ENCODE results near the gene CDYL2.

GRCh38 chr16:80563066-80563465, 241.3 kb downstream of the CDYL2 start:
- no peak for TF ChIP-seq ZBTB43 (CRISPR knock-in tag; IDR thresholded peaks at IDR 0.05)
- no peak for TF ChIP-seq MAX (CRISPR knock-in tag; IDR thresholded peaks at IDR 0.05)
- no peak for TF ChIP-seq TEAD4 (CRISPR knock-in tag; IDR thresholded peaks at IDR 0.05)
- no peak for TF ChIP-seq CTCF (IDR thresholded peaks at IDR 0.05)
- TF ChIP-seq ZNF138 (CRISPR knock-in tag; conservative IDR thresholded peaks at IDR 0.05) = no peak
